Endothelial cell of umbilical vein (primary cell): ENCODE measurements around the gene AFDN. TPM values are rescaled to one million over a fixed set of nuclear protein-coding genes. Genes with fewer than 3 reads are reported as not detected.

Experiments used
- BruUV-seq: library from RNA; stranded (reverse); fragments of 400-500 nt; replicated peaks from 2 replicates; lab custom pipeline; 2021; lab: Mats Ljungman, UMichigan
- CTCF ChIA-PET: fragments of 300-600, 350-600 bp; sonication (Branson Sonifier 250); formaldehyde crosslinking; loops from one replicate; lab custom pipeline; 2021; ENCODE audit warnings: antibody characterized with exemption, inconsistent platforms; lab: Charles Lee
- POLR2A ChIA-PET: fragments of 300-600, 350-600 bp; sonication (Branson Sonifier 250); formaldehyde crosslinking; loops from one replicate; lab custom pipeline; 2021; ENCODE audit warnings: antibody characterized with exemption, inconsistent platforms; lab: Charles Lee
- DNase-seq: peaks from one replicate; pipeline ENCODE4 v3.0.0-alpha.2; 2011; ENCODE audit warnings: low read depth, low spot score
- FAIRE-seq: peaks from 2 replicates; lab custom pipeline; 2011; peaks lifted over from hg19 to GRCh38; lab: Jason Lieb, UNC
- H2AFZ ChIP-seq: 2 replicates; pipeline ENCODE4 v1.6.0; 2012; ENCODE audit warnings: low read depth, low read length, control low read depth, inconsistent platforms
- H3K27ac ChIP-seq: 2 replicates; pipeline ENCODE4 v1.5.1; 2011; ENCODE audit warnings: low read depth, mild to moderate bottlenecking, control low read depth, low read length, moderate library complexity; ENCODE audit not compliant: insufficient read depth
- H3K27me3 ChIP-seq, 2 experiments: 2 replicates each; pipeline versions ENCODE4 v1.6.0 to v1.6.1; 2011; ENCODE audit warnings: low read length in 2 of 2, mixed read lengths in 1 of 2; ENCODE audit not compliant: control insufficient read depth in 2 of 2, insufficient read depth in 2 of 2
- H3K36me3 ChIP-seq, 2 experiments: 2 replicates in 1 of 2; 3 replicates in 1 of 2; pipeline ENCODE4 v1.5.1; 2011; ENCODE audit warnings: low read length in 2 of 2, mild to moderate bottlenecking in 1 of 2, moderate library complexity in 1 of 2; ENCODE audit not compliant: control insufficient read depth in 2 of 2, insufficient read depth in 2 of 2; ENCODE audit errors: extremely low read depth in 1 of 2
- H3K4me1 ChIP-seq: 3 replicates; pipeline ENCODE4 v1.5.1; 2011; ENCODE audit warnings: mild to moderate bottlenecking, low read length; ENCODE audit not compliant: control insufficient read depth, insufficient read depth; ENCODE audit errors: extremely low read depth
- H3K4me2 ChIP-seq: 2 replicates; pipeline ENCODE4 v1.6.1; 2011; ENCODE audit warnings: low read length, control low read depth, mixed read lengths; ENCODE audit not compliant: insufficient read depth
- H3K4me3 ChIP-seq, 3 experiments: fragments of 200-600 bp in 1 of 3; sonication (generic), shearing (Covaris generic) in 1 of 3; replicated peaks in 1 of 3; 2 replicates each; pipeline ENCODE4 v1.5.1; 2011 to 2016; ENCODE audit warnings: control low read depth in 3 of 3, low read length in 3 of 3, mild to moderate bottlenecking in 2 of 3, inconsistent platforms in 1 of 3, low read depth in 1 of 3, moderate library complexity in 1 of 3; ENCODE audit not compliant: insufficient read depth in 1 of 3
- H3K79me2 ChIP-seq: 2 replicates; pipeline ENCODE4 v1.6.0; 2012; ENCODE audit warnings: low read length, inconsistent platforms; ENCODE audit not compliant: control insufficient read depth, insufficient read depth
- H3K9ac ChIP-seq: replicated peaks from 2 replicates; pipeline ENCODE3; 2011; ENCODE audit warnings: low read length, control low read depth; ENCODE audit not compliant: insufficient read depth; ENCODE audit errors: extremely low read depth
- H3K9me1 ChIP-seq: replicated peaks from 3 replicates; pipeline ENCODE4 v1.6.0; 2011; ENCODE audit warnings: mild to moderate bottlenecking, low read length; ENCODE audit not compliant: control insufficient read depth, insufficient read depth; ENCODE audit errors: extremely low read depth
- H3K9me3 ChIP-seq: replicated peaks from 2 replicates; pipeline ENCODE4 v1.5.1; 2012; ENCODE audit warnings: low read length, inconsistent platforms; ENCODE audit not compliant: control insufficient read depth, insufficient read depth
- H4K20me1 ChIP-seq: replicated peaks from 2 replicates; pipeline ENCODE3; 2011; ENCODE audit warnings: mild to moderate bottlenecking, low read length; ENCODE audit not compliant: control insufficient read depth, insufficient read depth; ENCODE audit errors: extremely low read depth
- FOS ChIP-seq: IDR thresholded peaks from 2 replicates; pipeline ENCODE4 v1.6.1; 2011; ENCODE audit warnings: mild to moderate bottlenecking, low read length, moderate library complexity, borderline replicate concordance; ENCODE audit not compliant: insufficient read depth
- GATA2 ChIP-seq: IDR thresholded peaks from 2 replicates; pipeline ENCODE4 v1.7.0; 2011; ENCODE audit warnings: low read depth, mild to moderate bottlenecking, moderate library complexity, mixed read lengths, low read length; ENCODE audit not compliant: insufficient read length, insufficient read depth
- JUN ChIP-seq: IDR thresholded peaks from 2 replicates; pipeline ENCODE4 v1.6.1; 2011; ENCODE audit warnings: borderline replicate concordance, low read depth; ENCODE audit not compliant: insufficient read length, insufficient read depth
- MYC ChIP-seq: IDR thresholded peaks from one replicate; pipeline ENCODE4 v1.6.1; 2011; ENCODE audit warnings: mild to moderate bottlenecking, low read depth, low read length
- POLR2A ChIP-seq: IDR thresholded peaks from 2 replicates; pipeline ENCODE4 v1.6.1; 2012; ENCODE audit warnings: low read depth, mild to moderate bottlenecking, control low read depth, low read length
- POLR2AphosphoS5 ChIP-seq: IDR thresholded peaks from 2 replicates; pipeline ENCODE4 v1.6.1; 2012; ENCODE audit warnings: low read depth, mild to moderate bottlenecking, control low read depth, low read length, moderate library complexity; ENCODE audit not compliant: insufficient read depth
- dilution Hi-C: fragments of 300-500 bp; cut with MboI; formaldehyde crosslinking; loops from one replicate; pipeline ENCODE4 v1.15.0; 2019; ENCODE audit warnings: low sequenced_read_pairs; ENCODE audit not compliant: extremely low pct_ligation_motif_present
- intact Hi-C: fragments of 100-400 bp; cut with micrococcal nuclease; formaldehyde crosslinking; loops from one replicate; pipeline ENCODE4 v1.10.0; 2022
- polyA plus RNA-seq, 4 experiments: library from polyadenylated mRNA; depleted of rRNA in 3 of 4; stranded (reverse) in 3 of 4; unstranded in 1 of 4; fragments of >200 nt; gene quantifications; 2 replicates each; pipeline versions ENCODE4 v1.2.1 to v1.2.3, GENCODE V29; 2011 to 2012; ENCODE audit warnings: missing spikeins in 1 of 4
- total RNA-seq: library from RNA; stranded (reverse); gene quantifications from 2 replicates; pipeline ENCODE4 v1.2.3, GENCODE V29; 2021
- TF ChIP-seq, protein P1 (sequence below), 2 donors: IDR thresholded peaks; 1 replicate in 1 of 2; 2 replicates in 1 of 2; pipeline ENCODE4 v1.5.1; 2011; ENCODE audit warnings: low read length in 2 of 2, mild to moderate bottlenecking in 2 of 2, moderate library complexity in 2 of 2, control low read depth in 1 of 2, inconsistent platforms in 1 of 2, low read depth in 1 of 2; ENCODE audit not compliant: insufficient read depth in 1 of 2; ENCODE audit errors: extremely low read depth in 1 of 2
- TF ChIP-seq, protein P2 (sequence below): IDR thresholded peaks from 2 replicates; pipeline ENCODE4 v1.6.1; 2011; ENCODE audit not compliant: insufficient read depth, insufficient read length

AFDN gene
- total and polyA plus RNA-seq, 2 donors (not counting 3 experiments of a cell fraction or from before 2014, with no cell fraction given): 31.0 to 134 TPM

DNA sequence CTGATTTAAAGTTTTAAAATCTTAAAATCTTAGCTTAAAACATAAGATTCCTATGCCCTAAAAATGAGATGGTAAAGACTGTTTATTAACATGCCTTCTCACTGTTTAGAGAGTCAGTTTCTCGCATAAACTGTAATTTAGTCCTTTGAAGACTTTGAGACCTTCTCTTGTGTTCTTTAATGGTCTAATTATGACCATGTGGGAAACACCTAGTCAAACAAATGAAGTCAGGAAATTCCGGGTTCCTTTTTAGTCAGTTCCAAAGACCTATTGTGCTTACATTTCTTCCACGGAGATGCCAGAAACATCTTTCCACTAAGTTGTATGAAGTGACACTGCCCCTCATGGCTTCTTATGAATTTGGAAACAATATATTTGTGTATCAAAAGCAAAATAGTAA, 106.6 kb downstream of the AFDN start:
- H4K20me1 ChIP-seq: no peaks in the 10 kb centered on the region
- no peak overlapping the region for H3K27ac ChIP-seq
- POLR2A ChIA-PET: no interaction called here
- DNase-seq: peak; percentile 61
- CTCF ChIA-PET: interaction anchor here (1.3 to 1.5 kb wide), 2 partner anchors 11 to 200 kb away, joined by 3 read pairs; no protein-coding TSS in a partner anchor
- no TSS peak for BruUV-seq
- H3K79me2 ChIP-seq: no peaks in the 10 kb centered on the region
- H3K9me1 ChIP-seq: no peaks in the 10 kb centered on the region
- no peak overlapping the region for H3K9ac ChIP-seq
- H3K9me3 ChIP-seq: no peaks in the 10 kb centered on the region
- TF ChIP-seq, protein P1, sequence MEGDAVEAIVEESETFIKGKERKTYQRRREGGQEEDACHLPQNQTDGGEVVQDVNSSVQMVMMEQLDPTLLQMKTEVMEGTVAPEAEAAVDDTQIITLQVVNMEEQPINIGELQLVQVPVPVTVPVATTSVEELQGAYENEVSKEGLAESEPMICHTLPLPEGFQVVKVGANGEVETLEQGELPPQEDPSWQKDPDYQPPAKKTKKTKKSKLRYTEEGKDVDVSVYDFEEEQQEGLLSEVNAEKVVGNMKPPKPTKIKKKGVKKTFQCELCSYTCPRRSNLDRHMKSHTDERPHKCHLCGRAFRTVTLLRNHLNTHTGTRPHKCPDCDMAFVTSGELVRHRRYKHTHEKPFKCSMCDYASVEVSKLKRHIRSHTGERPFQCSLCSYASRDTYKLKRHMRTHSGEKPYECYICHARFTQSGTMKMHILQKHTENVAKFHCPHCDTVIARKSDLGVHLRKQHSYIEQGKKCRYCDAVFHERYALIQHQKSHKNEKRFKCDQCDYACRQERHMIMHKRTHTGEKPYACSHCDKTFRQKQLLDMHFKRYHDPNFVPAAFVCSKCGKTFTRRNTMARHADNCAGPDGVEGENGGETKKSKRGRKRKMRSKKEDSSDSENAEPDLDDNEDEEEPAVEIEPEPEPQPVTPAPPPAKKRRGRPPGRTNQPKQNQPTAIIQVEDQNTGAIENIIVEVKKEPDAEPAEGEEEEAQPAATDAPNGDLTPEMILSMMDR (IDR thresholded peaks at IDR 0.05; ENCODE audit: extremely low read depth in 1 of 2, insufficient read depth in 1 of 2, low read depth in 1 of 2, low read length in 2 of 2): no peak
- TF ChIP-seq POLR2AphosphoS5: no peak
- TF ChIP-seq JUN: no peak
- no peak for TF ChIP-seq GATA2
- no peak for TF ChIP-seq MYC
- TF ChIP-seq POLR2A: no peak
- no peak for TF ChIP-seq FOS
- TF ChIP-seq, protein P2, sequence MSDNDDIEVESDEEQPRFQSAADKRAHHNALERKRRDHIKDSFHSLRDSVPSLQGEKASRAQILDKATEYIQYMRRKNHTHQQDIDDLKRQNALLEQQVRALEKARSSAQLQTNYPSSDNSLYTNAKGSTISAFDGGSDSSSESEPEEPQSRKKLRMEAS: no peak
- dilution Hi-C loops (no loop called here), intact Hi-C loops (no loop called here)
- peaks cover 11% of the 10 kb centered on the region for H3K4me1 ChIP-seq
- H3K36me3 ChIP-seq: peaks cover 0 to 9% of the 10 kb centered on the region in 2 experiments
- H3K4me2 ChIP-seq: no peak overlapping the region
- no peak overlapping the region for H2AFZ ChIP-seq
- H3K4me3 ChIP-seq: no peak overlapping the region
- FAIRE-seq: peak; percentile 64
- no peaks in the 10 kb centered on the region for H3K27me3 ChIP-seq
